G401 (cell line): ENCODE measurements around the gene NQO2. TPM values are rescaled to one million over a fixed set of nuclear protein-coding genes. Genes with fewer than 3 reads are reported as not detected.
"Not testable (repeated sequence)": the region's sequence is repeated elsewhere in the genome, so short reads cannot be mapped to it uniquely, and the experiment has no call there.

ENCODE experiments used
- DNase-seq: peaks from one replicate; pipeline ENCODE4 v3.0.0-alpha.2; 2015; ENCODE audit warnings: low spot score
- in situ Hi-C: cut with HindIII; loops from 2 replicates; pipeline ENCODE4 v1.10.0; 2016; ENCODE audit warnings: low sequenced_read_pairs, mixed read lengths
- total RNA-seq: library from RNA; depleted of rRNA; stranded (reverse); fragments of >200 nt; shearing (Covaris generic); gene quantifications from 2 replicates; pipeline ENCODE4 v1.2.3, GENCODE V29; 2014

Gene NQO2
- total RNA-seq, 1 experiment from 2014 or later, result 159 TPM

DNA sequence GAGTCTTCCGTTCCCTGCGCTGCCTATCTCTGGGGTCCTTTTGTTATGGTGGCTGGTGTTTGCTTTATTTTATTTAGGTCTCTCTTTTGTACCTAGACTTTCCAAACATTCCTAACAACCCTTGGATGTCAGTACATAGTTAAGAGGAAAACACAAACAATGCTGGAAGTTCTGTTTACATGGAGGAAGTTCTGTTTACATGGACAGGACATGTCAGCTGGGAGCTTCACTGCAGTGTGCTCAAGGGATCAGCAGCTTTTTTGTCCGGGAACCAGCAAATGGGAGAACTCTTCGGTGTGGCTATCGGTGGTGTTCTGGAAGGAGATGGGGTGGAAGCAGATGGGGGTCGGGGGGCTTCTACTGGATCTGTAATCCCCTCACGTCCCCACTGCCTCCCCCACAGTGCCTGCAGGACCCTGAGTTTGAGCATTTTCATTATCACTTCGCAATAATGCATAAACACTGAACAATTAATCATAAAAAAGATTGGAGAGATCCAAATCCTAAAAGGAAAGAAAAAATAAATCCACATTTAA, 31.0 kb upstream of the NQO2 start:
- in situ Hi-C loops, result no loop called here
- peak; percentile 37 for DNase-seq

DNA sequence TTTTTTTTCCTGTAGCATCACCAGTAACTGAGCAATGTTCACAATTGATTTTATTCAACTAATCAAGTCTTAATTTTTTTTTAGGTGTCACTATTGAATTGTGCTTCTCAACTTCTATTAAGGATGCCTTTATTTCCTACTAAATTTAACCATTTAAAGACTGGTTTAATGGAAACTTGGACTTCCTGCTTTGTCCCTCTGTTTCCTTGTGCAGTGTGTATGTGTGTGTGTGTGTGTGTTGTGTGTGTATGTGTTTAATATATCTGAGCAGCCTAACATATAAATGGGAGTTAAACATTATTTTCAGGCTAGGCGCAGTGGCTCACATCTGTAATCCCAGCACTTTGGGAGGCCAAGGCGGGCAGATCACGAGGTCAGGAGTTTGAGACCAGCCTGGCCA, 30.1 kb upstream of the NQO2 start:
- peak; percentile 22 for DNase-seq
- in situ Hi-C loops, result no loop called here

DNA sequence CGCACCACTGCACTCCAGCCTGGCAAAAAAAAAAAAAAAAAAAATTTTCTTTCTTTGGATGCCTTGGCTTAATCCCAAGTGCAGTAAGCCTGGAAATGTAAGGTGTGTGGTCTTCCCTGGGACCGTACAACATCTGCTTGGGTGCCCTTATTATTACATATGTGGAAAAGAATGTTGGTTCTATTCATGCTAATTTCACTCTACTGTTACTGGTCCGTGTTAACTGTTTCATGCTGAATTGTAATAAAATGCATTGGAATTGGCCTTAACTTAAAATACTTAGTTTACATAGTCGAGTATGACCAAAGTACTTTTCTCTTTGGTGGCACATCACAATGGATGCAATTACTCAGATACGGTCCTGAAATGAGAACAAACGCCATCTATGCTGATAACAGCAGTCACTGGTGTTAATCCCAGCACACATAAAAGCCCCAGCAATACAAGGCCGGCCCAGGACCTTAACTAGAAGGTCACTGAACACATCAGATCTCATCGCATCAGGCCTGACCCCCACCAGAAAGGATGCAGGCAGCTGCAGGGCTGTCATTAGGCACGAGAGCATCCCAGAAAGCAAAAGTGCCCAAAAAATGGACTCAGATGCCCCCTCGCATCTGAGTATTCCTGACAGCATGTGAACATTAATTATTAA, 29.5 kb upstream of the NQO2 start:
- in situ Hi-C loops, result no loop called here
- peak; percentile 56 for DNase-seq

DNA sequence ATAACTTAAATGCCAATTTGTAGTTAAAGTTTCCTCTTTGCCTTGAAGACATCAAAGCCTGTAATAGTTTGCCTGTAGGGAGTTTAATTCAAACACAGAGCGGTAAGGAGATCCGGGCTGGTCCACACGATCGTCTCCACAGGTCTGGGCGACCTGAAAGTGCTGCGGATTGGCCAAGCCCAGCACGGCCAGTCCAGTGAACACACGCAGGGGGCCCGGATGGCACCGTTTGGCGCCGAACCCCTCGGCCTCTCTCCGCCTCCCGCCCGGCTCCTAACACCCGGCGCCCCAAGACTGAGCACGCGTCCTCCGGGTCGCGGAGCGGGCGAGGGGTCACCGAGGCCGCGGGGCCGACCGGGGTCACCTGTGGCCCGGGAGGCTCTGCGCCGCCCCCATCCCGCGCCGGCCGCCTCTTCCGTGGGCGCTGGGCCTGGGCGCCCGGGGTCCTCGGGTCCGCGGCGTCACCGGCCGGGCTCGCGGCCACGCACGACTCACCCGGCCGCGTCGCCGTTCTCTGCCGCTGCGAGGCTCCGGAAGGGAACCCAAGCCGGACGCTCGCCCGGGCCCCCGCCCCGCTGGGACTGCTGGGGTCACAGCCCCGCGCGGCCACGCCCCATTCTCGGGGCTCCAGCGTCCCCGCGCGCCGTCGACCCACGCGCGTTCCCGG, 28.8 kb upstream of the NQO2 start:
- DNase-seq, result peak; percentile 74
- in situ Hi-C loops, result no loop called here

DNA sequence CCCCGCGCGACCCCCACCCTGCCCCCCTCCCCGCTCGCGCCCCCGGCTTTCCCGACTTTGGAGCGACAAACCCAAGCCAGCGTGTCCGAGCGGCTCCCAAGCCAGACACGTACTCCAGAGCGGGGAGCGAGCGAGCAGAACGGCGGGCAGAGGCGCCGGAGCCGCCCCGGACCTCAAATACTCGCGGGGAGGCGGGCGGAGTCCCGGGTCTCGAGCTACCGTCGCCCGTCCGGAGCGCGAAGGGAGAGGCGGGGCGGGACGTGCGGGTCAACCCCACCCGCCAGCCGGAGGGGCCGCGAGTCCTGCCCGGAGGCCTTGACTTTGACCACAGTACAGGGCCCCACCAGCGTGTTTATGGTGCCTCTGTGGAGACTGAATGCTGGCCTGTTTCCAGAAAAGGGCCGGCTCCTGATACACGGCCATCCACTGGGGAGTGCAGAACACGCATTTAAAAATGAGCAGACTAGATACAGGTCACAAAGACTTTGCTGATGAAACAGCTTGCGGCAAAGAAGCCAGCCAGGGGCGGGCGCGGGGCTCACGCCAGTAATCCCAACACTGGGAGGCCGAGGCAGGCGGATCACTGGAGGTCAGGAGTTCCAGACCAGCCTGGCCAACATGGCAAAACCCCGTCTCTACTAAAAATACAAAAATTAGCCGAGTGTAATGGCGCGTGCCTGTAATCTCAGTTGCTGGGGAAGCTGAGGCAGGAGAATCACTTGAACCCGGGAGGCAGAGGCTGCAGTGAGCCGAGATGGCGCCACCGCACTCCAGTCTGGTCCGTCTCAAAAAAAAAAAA, 28.1 kb upstream of the NQO2 start, which contains the start of gene SERPINB6:
SERPINB6 (minus strand) TSS at position 148 of the 799 bp plus-strand sequence. CDS start 12,235 bp downstream, outside the sequence.
- peak; percentile 83 for DNase-seq
- in situ Hi-C loops, result no loop called here

DNA sequence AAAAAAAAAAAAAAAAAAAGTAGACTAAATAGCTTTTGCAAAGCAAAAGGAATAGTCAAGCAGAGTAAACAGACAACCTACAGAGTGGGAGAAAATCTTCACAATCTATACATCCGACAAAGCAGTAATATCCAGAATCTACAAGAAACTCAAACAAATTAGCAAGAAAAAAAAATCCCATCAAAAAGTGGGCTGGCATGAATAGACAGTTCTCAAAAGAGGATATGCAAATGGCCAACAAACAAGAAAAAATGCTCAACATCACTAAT, 27.5 kb upstream of the NQO2 start:
- DNase-seq, in situ Hi-C loops: not testable (repeated sequence)

DNA sequence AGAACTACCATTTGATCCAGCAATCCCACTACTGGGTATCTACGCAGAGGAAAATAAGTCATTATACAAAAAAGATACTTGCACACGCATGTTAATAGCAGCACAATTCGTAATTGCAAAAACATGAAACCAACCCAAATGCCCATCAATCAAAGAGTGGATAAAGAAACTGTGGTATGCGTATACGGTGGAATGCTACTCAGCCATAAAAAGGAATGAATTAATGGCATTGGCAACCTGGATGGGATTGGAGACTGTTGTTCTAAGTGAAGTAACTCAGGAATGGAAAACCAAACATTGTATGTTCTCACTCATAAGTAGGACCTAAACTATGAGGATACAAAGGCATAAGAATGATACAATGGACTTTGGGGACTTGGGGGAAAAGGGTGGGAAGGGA, 27.0 kb upstream of the NQO2 start:
- in situ Hi-C loops, DNase-seq: not testable (repeated sequence)

DNA sequence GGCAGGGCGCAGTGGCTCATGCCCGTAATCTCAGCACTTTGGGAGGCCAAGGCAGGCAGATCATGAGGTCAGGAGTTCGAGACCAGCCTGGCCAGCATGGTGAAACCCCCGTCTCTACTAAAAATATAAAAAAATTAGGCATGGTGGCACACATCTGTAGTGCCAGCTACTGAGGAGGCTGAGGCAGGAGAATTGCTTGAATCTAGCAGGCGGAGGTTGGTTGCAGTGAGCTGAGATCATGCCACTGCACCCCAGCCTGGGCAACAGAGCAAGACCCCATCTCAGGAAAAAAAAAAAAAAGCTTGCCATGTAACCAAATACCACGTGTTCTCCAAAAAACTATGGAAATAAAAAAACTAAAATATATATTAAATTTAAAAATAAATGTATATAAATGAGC, 26.5 kb upstream of the NQO2 start:
- in situ Hi-C loops, DNase-seq: not testable (repeated sequence)

DNA sequence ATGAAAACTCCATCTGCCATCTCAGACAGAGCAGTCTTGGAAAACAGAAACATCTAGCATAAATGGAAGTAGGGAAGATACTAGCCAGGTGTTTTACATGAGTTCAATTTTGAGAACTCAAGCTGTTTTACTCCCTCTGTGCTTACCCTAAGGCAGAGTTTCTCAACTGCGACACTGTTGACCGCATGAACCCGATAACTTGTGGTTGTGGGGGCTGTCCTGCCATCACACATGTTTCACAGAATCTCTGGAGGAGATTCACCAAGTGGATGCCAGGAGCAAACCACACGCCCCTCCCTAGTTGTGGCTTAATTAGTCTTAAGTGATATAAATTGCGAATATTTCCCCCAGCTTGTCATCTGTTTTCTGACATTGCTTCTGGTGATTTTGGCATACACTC, 26.0 kb upstream of the NQO2 start:
- no peak for DNase-seq
- in situ Hi-C loops, result no loop called here

DNA sequence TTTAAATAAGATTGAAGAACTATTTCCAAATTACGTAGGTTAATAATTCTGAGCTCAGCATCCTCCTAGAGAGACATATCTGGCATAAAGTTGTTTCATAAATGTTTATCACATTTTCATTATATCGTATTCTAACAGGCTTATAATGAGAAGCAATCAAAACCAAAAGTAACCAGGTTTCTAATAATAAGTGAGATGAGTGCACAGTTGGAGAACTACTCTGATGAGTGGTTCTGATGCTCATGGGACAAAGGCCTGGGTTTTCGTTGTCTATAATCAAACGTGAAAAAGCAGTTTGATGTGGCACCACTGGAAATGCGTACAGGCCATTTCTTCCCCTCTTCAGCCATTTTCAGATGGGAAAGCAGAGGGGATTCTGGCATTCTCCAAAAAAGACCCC, 23.6 kb upstream of the NQO2 start:
- in situ Hi-C loops, result no loop called here
- no peak for DNase-seq

DNA sequence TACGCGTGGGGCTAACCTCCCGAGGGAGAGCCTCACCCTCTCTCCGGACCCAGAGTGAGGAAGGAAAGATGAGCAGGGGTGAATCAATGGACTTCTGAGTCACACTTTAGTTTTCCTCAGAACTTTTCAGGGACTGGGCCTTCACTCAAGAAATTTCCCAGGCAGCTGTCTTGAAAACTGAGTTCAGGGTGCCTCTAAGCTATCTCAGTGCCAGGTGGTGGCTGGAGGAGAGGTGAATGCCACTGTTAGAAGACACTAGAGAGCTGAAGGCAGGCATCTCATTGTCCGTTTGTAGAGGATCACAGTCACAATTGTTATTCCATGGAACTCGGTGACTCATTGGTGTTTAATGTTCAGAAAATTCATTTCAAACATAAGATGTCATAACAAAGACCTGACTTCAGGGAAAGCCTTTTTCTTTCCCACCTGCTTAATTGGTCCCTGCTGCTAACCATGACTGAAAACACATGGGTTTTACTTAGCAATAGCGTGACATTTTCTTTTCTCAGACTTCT, 23.1 kb upstream of the NQO2 start:
- DNase-seq, result no peak
- in situ Hi-C loops, result no loop called here

DNA sequence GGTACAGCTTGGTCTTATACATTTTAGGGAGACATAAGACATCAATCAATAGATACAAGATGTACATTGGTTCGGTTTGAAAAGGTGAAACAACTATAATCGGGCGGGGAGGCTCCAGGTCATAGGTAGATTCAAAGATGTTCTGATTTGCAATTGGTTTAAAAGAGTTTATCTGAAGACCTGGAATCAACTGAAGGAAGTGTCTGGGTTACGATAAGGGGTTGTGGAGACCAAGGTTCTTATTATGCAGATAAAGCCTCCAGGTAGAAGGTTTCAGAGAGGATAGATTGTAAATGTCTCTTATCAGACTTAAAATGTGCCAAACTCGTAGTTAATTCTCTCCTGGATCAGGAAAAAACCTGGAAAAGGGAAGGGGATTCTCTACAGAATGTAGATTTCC, 22.4 kb upstream of the NQO2 start:
- in situ Hi-C loops, result no loop called here
- no peak for DNase-seq

DNA sequence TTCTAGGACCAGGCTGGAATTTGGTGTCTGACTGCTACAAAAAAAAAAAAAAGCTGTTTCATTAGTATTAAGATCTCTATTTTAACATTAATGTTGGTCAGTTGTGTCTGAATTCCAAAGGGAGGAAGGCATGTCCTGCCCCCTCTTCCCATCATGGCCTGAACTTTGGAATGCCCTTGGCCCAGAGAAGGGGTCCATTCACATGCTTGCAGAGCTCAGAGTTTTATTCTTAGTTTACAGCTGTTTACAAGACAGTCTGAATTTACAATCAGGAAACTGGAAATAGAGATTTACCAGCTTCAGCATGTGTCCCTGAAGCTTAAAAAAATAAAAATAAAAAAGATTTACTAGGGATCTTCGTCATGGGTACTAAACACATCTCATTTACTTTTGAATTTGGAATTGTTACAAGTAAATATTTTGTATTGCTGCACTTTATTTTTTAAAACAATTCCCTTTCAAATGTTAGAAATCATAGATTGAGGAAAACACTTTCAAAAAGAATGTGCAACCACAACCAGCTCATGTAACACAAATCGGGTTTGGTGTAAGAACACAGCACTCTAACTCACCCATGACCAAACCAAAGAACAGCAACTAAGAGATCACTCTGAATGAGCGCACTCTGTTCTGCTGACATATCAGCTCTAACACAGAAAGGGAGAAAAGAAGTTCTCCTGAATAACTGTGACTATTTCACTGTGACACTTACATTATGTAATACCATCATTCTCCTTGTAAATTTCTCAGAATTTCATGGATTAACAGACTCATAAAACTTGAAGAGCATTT, 21.7 kb upstream of the NQO2 start:
- no peak for DNase-seq
- in situ Hi-C loops, result no loop called here

DNA sequence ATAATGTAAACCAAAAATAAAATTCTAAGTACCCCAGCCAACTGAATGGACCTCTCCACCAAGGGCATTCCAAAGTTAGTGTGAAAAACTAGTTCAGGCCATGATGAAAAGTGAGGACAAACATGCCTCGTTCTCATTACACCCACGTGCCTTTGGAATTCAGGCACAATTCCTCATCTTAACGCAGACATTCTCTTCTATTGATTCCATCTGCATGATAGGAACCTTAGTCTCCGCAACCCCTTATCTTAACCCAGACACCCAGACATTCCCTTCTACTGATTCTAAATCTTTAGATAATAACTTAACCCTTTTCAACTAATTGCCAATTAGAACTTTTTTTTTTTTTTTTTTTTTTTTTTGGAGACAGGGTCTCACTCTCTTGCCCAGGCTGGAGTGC, 20.8 kb upstream of the NQO2 start:
- no peak for DNase-seq
- in situ Hi-C loops, result no loop called here

DNA sequence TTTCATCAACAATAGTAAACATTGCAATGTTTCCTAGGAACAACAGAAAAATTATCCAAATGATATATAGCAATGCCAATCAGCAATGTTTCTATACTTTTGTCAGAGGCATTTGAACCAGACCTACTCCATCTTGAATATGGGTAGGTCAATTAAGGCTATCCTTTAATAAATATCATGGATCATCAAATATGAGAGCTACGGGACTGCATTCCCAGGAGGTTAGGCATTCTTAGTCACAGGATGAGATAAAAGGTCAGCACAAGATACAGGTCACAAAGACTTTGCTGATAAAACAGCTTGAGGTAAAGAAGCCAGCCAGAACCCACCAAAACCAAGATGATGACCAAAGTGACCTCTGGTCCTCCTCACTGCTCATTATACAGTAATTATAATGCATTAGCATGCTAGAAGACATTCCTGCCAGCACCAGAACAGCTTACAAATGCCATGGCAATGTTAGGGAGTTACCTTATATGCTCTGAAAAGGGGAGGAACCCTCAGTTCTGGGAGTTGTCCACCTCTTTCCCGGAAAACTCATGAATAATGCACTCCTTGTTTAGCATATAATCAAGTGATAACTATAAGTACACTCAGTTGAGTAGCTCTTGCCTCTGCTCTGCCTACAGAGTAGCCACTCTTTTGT, 19.8 kb upstream of the NQO2 start:
- in situ Hi-C loops, result no loop called here
- DNase-seq, result no peak

DNA sequence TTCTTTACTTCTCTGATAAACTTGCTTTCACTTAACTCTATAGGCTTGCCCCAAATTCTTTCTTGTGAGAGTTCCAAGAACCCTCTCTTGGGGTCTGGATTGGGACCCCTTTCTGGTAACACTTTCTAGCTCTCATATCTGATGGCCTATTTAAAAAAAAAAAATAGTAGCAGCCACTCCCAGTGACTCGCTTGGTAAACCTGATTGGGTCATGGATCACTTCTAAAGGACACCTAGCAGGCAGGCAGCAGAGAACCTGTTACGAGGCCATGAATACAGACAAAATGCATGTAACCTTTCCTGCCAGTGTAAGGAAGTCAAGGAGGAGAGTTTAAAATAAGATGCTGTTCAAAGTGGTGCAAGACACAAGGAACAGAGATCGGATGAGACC, 19.2 kb upstream of the NQO2 start:
- in situ Hi-C loops, result no loop called here
- no peak for DNase-seq

DNA sequence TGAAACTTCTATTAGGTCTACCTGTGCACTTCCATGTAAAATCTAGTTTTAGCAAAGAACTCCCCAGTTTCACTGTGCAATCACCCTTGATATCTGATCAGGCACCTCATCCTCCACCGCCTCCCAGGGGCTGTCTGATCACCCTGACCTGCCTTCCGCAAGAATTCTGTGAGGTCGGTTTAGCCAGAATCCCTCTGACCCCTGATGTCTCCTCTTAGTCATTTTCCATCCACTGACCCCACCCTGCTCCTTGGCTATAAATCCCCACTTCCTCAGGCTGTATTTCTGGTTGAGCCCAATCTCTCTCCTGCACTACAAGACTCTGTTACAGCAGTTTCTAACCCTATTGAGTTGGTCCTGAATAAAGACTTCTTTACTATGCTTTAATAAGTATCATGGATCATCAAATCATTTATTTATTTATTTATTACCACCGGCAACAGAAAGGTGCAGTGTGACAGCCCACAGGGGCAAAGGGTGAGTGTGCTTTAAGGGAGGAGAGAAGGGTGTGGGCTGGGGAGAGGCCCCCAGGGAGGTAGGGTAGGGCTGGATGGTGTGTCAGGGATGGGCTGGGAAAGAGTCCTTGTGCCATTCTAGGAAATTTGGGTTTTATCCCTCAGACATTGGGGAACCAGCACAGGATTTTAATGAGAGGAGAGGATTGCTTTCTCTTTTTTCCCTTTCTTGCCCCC, 17.1 kb upstream of the NQO2 start:
- in situ Hi-C loops, result no loop called here
- no peak for DNase-seq

DNA sequence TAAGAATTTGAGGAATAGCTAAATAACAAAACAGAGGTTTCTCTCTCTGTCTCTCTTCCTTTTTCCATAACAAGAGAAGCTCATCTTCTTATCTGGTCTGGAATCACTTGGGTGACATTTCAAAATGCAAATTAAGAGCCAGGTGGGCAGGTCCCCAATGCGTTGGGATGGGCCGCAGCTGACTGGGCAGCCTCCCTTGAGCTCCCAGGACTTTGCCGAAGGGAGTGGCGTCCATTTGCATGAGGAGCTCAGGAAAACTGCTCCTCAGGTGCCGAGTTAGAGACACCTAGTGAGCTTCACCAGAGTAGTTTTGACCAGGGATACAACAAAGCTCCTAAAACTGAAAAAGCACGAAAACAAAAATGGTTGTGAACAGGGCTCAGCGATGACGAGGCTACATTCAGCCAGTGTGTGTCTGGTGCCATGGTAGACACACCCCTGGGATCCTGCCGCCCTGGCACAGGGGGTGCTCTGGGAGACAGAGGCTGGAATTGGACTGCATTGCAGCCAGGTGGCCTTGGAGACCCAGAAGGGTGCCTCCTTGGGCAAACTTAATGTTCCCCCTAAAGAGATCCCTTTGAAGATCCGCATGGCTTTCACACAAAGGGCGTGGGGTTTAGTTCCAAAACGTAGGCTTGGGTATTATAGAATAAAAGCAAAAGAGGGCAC, 14.8 kb upstream of the NQO2 start:
- DNase-seq, result no peak
- in situ Hi-C loops, result no loop called here
